Loucy (cell line): ENCODE measurements around the gene PYGL.

Source experiments
- EZH2phosphoT487 ChIP-seq: fragments of 200-600 bp; IDR thresholded peaks from 2 replicates; pipeline ENCODE4 v1.6.1; 2018; ENCODE audit warnings: antibody characterized with exemption, mild to moderate bottlenecking, moderate library complexity, borderline replicate concordance
- TF ChIP-seq, protein P1 (sequence below): fragments of 200-600 bp; sonication (generic); conservative IDR thresholded peaks from 2 replicates; pipeline ENCODE4 v1.5.1; 2014; ENCODE audit warnings: mild to moderate bottlenecking, antibody characterized with exemption, low read length

DNA sequence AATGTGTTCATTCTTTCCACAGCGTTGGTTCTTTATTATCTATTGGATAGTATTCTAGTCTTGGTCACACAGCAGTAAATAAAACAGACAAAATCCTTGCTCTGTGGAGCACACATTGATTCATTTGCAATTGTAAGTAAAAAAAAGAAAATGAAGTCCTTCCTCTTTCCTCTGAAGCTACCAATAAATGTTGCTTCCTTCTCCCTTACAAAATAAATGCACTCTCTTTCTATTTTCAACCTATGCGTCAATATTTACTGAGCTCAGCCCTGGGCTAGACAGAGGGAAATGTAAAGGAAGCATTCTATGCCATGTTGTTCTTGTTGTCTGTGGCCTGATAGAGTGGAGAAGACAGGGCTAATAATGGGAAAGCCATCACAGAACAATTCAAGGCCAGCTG lies 69.5 kb downstream of the PYGL start:
- TF ChIP-seq, protein P1, sequence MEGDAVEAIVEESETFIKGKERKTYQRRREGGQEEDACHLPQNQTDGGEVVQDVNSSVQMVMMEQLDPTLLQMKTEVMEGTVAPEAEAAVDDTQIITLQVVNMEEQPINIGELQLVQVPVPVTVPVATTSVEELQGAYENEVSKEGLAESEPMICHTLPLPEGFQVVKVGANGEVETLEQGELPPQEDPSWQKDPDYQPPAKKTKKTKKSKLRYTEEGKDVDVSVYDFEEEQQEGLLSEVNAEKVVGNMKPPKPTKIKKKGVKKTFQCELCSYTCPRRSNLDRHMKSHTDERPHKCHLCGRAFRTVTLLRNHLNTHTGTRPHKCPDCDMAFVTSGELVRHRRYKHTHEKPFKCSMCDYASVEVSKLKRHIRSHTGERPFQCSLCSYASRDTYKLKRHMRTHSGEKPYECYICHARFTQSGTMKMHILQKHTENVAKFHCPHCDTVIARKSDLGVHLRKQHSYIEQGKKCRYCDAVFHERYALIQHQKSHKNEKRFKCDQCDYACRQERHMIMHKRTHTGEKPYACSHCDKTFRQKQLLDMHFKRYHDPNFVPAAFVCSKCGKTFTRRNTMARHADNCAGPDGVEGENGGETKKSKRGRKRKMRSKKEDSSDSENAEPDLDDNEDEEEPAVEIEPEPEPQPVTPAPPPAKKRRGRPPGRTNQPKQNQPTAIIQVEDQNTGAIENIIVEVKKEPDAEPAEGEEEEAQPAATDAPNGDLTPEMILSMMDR, result no peak
- no peak for TF ChIP-seq EZH2phosphoT487
